ENCODE data around the gene MS4A6E. TPM values are rescaled to one million over a fixed set of nuclear protein-coding genes. Genes with fewer than 3 reads are reported as not detected.

MS4A6E gene
- total and polyA plus RNA-seq, 7 donors = not detected

GRCh38 chr11:60315871-60316270, 11.2 kb upstream of the MS4A6E start:
- no peaks in the 10 kb centered on the region for H3K36me3 ChIP-seq (ENCODE audit: insufficient read depth in 1 of 2, low read depth in 1 of 2)
- H3K4me1 ChIP-seq = no peaks in the 10 kb centered on the region
- no peak overlapping the region for H3K27ac ChIP-seq
- no peak for DNase-seq
- no peaks in the 10 kb centered on the region for H3K27me3 ChIP-seq (ENCODE audit: insufficient read depth in 3 of 3, low read length in 2 of 3)
- TF ChIP-seq CTCF (IDR thresholded peaks at IDR 0.05) = no peak
- no peak overlapping the region for H3K4me3 ChIP-seq
- no peak for ATAC-seq
- intact Hi-C loops (cut with DNase I) = no loop called here
- H3K9me3 ChIP-seq = peaks cover 4% of the 10 kb centered on the region

- ATAC-seq (no peak), DNase-seq (no peak)
- Histone ChIP-seq H3K4me3 (no peak overlapping the region), H3K27ac (no peak overlapping the region), H3K27me3 (ENCODE audit: insufficient read depth in 3 of 3, low read length in 2 of 3) (no peaks in the 10 kb centered on the region), H3K9me3 (peaks cover 4% of the 10 kb centered on the region), H3K36me3 (ENCODE audit: insufficient read depth in 1 of 2, low read depth in 1 of 2) (no peaks in the 10 kb centered on the region), H3K4me1 (no peaks in the 10 kb centered on the region)
- TF ChIP-seq CTCF (IDR thresholded peaks at IDR 0.05) = no peak
- WGBS, 3 donors = 56 to 59% (median 56%) methylated on average over 2 of the region's 2 CpGs
- intact Hi-C loops (cut with DNase I) = no loop called here
Measured at GRCh38 chr11:60316317-60316716, 10.7 kb upstream of the MS4A6E start.

- Histone ChIP-seq H3K27ac (no peak overlapping the region), H3K4me3 (no peak overlapping the region), H3K4me1 (no peaks in the 10 kb centered on the region), H3K36me3 (ENCODE audit: insufficient read depth in 1 of 2, low read depth in 1 of 2) (no peaks in the 10 kb centered on the region), H3K27me3 (ENCODE audit: insufficient read depth in 3 of 3, low read length in 2 of 3) (no peaks in the 10 kb centered on the region), H3K9me3 (peaks cover 4% of the 10 kb centered on the region)
- no peak for DNase-seq
- no peak for ATAC-seq
- no peak for TF ChIP-seq CTCF (IDR thresholded peaks at IDR 0.05)
- intact Hi-C loops (cut with DNase I) = no loop called here
- 50 to 62% (median 51%) methylated on average over 2 of the region's 2 CpGs for WGBS, 3 donors
Measured at GRCh38 chr11:60318726-60319125, 8.3 kb upstream of the MS4A6E start.

GRCh38 chr11:60321051-60321450, 6.0 kb upstream of the MS4A6E start:
- Histone ChIP-seq H3K36me3 (ENCODE audit: insufficient read depth in 1 of 2, low read depth in 1 of 2) (no peaks in the 10 kb centered on the region), H3K27ac (no peak overlapping the region), H3K4me3 (no peak overlapping the region), H3K4me1 (no peaks in the 10 kb centered on the region), H3K9me3 (peaks cover 4% of the 10 kb centered on the region), H3K27me3 (ENCODE audit: insufficient read depth in 3 of 3, low read length in 2 of 3) (no peaks in the 10 kb centered on the region)
- TF ChIP-seq CTCF (IDR thresholded peaks at IDR 0.05) = no peak
- intact Hi-C loops (cut with DNase I) = no loop called here
- ATAC-seq (no peak), DNase-seq (no peak)

GRCh38 chr11:60328460-60328859, 1.4 kb downstream of the MS4A6E start:
- TF ChIP-seq CTCF (IDR thresholded peaks at IDR 0.05) = no peak
- H3K4me1 ChIP-seq = no peaks in the 10 kb centered on the region
- ATAC-seq (no peak), DNase-seq (no peak)
- no peaks in the 10 kb centered on the region for H3K9me3 ChIP-seq
- H3K27ac ChIP-seq = no peak overlapping the region
- intact Hi-C loops (cut with DNase I) = no loop called here
- H3K27me3 ChIP-seq (ENCODE audit: insufficient read depth in 3 of 3, low read length in 2 of 3) = no peaks in the 10 kb centered on the region
- no peak overlapping the region for H3K4me3 ChIP-seq
- no peaks in the 10 kb centered on the region for H3K36me3 ChIP-seq (ENCODE audit: insufficient read depth in 1 of 2, low read depth in 1 of 2)

Measured in psoas muscle (tissue), 8 donors.